Measurements from ENCODE around the gene KDF1.
"Not testable (repeated sequence)": the region's sequence is repeated elsewhere in the genome, so short reads cannot be mapped to it uniquely, and the experiment has no call there.

DNA sequence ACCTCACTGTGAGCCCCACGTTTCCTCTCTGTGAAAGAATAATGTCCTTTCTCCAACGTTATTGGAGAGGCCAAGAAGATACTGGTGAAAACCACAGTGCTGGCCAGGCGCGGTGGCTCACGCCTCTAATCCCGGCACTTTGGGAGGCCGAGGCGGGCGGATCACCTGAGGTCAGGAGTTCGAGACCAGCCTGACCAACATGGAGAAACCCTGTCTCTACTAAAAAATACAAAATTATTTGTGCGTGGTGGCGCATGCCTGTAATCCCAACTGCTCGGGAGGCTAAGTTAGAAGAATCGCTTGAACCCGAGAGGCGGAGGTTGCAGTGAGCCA is 11.6 kb downstream of the KDF1 start:
- TF ChIP-seq, protein P1, sequence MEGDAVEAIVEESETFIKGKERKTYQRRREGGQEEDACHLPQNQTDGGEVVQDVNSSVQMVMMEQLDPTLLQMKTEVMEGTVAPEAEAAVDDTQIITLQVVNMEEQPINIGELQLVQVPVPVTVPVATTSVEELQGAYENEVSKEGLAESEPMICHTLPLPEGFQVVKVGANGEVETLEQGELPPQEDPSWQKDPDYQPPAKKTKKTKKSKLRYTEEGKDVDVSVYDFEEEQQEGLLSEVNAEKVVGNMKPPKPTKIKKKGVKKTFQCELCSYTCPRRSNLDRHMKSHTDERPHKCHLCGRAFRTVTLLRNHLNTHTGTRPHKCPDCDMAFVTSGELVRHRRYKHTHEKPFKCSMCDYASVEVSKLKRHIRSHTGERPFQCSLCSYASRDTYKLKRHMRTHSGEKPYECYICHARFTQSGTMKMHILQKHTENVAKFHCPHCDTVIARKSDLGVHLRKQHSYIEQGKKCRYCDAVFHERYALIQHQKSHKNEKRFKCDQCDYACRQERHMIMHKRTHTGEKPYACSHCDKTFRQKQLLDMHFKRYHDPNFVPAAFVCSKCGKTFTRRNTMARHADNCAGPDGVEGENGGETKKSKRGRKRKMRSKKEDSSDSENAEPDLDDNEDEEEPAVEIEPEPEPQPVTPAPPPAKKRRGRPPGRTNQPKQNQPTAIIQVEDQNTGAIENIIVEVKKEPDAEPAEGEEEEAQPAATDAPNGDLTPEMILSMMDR (IDR thresholded peaks at IDR 0.05) = not testable (repeated sequence)
- not testable (repeated sequence) for TF ChIP-seq POLR2A (IDR thresholded peaks at IDR 0.05)

All from right lobe of liver (tissue), 4 donors.